Activated gamma-delta T cell treated with Interleukin-2 at 50 U/mL for 16 hours (primary cell): ENCODE results near the gene PDE6A.

ENCODE experiments used
- DNase-seq: peaks from one replicate; pipeline ENCODE4 v3.0.0-alpha.2; 2020

PDE6A gene

DNA sequence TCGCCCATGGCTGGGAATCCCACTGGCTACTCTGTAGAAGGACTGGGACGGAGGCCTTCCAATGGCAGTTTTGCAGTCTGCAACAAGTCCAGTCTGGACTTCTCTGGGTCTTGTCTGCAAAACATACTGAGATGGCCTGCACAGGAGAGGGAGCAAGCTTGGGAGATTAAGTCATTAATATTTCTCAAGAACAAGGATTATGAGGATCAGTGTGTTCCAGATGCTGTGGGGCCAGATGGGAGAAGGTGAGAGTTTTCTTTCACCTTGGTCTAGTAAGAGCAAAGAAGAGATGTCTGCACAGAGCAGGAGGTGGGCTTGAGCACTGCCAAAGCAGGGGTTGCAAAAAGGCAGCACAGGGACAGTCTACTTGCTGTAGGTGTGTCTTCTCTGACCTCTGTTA lies at the start of gene PDE6A:
TSS of gene PDE6A (minus strand) at position 128 of the 400 bp plus-strand sequence. CDS start at position 8, 120 bp downstream.
- DNase-seq = no peak

- no peak for DNase-seq
Observed at GRCh38 chr5:149993471-149993870, 48.9 kb upstream of the PDE6A start.

DNA sequence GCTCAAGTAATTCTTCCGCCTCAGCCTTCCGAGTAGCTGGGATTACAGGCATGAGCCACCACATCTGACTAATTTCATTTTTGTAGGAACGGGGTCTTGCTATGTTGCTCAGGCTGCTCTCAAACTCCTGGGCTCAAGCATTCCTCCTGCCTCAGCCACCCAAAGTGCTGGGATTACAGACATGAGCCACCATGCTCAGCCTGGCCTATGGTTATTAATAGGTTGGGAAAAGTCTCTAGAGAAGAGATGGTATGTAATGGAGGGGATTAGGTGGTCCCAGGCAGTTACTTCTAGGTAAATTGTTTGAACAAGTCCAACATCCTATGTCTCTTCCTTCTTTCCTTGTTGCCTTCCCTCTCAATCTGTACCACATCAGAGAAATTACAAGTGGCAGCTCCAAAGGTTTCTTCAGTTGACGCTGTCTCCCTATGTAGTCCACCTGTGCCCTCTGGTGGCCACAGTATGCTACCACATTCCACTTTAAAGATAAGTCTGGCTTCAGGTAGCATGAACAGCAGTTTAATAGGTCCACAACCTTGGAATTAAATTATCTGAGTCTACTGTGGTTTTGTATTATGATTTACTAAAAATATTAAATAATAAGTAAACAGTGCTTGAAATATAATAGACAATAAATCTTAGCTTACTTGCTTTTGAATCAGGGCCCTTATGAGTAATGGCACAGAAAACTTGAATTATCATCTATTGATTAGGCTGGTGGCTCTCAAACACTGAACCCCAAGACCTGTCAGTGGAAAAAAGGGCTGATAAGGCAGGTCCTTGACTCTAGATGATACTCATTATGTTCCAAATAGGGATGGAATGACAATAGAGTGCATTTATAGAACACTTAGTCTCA lies 46.2 kb upstream of the PDE6A start:
- DNase-seq = peak; percentile 59

DNA sequence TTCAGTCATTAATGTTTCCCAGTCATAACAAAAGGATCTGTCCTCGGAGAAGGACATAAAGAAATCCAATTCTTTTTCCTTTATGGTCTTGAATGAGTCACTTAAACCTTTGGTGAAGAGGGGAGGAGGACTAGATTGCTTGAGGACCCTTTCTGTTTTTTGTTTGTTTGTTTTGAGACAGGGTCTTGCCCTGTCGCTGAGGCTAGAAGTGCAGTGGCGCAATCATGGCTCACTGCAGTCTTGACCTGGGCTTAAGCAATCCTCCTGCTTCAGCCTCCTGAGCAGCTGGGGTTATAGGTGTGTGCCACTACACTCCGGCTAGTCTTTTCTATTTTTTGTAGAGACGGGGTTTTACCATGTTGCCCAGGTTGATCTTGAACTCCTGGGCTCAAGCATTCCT lies 43.5 kb upstream of the PDE6A start:
- DNase-seq = no peak

DNA sequence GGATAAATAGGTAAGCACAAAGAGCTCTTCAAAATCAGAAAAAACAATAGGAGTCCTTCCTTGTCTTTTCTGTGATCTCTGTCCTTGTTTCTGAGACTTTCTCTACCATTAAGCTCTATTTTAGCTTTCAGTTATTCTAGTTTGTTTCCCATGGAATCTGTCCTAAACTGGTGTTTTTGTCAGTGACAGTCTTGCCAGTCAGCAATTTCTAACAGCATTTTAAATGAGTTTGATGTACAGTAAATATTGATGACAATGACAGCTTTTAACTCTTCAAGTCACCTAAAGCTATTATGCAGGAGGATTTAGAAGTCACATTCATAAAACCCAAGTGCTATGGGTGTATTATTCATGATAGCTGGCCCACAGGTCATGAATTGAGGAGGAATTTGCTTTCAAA lies 37.9 kb upstream of the PDE6A start:
- DNase-seq = no peak

GRCh38 chr5:149981206-149981605 lies 36.6 kb upstream of the PDE6A start:
- no peak for DNase-seq

GRCh38 chr5:149979896-149980295 lies 35.3 kb upstream of the PDE6A start:
- DNase-seq = no peak

- no peak for DNase-seq
Observed at GRCh38 chr5:149975409-149975808, 30.8 kb upstream of the PDE6A start.

DNA sequence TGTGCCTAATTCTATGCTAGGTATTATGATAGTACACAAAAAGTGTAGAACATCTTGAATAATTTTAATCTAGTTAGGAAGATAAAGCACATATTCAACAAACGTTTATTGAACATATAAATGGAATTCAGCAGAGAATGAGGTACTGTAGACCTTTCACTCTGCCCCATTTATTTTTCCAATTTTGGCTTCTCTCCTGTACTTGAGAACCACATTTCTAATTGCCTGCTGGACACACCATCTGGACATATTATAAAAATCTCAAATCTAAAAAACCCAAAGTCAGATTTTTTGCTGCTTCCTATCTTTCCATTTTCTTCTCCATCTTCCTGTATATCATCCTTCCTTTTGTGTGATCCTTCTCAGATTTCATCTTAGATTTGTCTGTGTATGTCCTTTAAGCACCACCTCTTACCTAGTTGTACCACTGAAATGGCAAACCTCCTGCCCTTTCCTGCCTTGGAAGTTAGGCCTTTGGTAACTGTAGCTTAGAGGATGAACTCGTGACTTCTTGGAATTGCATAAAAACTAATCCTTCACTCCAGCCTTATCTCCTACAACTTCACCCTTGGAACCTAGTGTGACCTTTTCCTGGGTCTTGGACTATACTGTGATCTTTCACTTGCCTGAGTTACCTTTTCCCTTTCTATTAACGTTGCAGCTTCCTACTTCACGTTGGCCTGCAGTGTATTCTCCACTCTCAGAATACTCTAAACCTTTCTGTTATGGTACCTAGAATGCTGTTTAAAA lies 24.8 kb upstream of the PDE6A start:
- DNase-seq = no peak

DNA sequence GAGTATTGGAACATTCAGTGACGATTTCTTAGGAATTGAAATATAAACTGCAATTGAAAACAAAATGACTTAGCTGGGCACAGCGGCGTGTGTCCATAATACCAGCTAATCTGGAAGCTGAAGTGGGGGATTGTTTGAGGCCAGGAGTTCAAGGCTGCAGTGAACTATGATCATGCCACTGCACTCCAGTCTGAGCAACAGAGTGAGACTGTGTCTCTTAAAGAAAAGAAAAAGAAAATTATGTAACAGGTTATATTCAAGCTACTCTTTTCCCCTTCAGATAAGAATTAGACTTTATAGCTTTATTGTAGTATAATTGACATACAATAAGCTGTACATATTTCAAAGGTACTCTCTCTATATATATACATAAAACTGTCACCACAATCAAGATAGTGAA lies 22.4 kb upstream of the PDE6A start:
- DNase-seq = no peak

DNA sequence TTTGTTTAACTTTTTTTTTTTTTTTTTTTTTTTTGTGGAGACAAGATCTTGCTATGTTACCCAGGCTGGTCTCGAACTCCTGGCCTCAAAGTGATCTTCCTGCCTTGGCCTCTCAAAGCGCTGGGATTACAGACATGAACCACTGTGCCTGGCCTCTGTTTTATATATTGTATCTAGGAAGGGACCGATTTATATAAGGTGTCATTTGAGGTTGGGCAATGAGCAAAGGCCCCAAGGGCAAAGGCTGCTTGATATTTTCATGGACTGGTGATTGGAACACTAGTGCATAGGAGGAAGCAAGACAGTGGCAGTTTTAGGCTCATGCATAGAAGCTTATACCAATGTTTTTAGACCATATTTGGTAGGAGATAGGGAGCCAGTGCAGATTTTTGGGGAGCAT lies 19.1 kb upstream of the PDE6A start:
- DNase-seq = no peak

- DNase-seq = no peak
Observed at GRCh38 chr5:149962601-149963300, 18.2 kb upstream of the PDE6A start.

DNA sequence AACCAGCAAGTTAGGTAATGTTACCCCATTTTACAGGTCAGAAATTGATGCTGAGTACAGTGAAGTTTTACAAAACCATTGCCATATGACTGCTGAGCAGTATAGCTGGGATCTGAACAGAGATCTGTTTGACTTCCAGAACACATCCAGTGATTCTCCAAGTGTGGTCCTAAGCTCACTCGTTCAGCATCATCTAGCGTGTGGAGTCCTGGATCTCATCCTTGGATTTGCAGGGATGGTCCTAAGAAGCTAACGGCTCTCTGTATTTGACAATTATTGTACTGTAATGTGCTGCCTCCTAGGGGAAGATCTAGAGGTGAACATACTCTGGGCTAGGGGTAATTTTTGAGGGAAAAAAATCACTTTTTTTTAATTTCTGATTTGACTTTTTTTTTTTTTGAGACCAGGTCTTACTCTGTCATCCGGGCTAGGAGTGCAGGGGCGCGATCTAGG lies 17.4 kb upstream of the PDE6A start:
- no peak for DNase-seq

DNA sequence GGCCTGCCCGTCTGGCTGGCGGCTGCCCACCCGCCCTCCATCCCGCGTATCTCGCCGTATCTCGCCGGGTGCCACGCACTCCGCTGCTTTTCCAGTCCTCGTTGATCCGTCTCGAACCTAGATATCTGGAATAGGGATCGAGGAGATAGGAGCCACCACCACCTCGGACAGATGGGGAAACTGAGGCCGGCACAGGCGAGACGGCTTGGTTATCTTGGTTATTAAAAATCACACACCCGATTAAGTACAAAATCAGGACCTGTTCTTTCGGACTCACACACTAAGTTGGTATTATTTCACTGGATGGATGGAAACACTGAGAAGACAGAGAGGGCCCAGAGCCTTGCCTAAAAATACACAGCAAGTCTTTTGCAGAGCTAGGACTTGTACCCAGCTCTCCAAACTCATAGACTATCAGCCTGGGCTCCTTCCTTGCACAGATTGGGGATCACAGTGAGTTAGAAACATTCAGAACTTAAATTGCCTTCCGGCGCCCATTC lies 16.6 kb upstream of the PDE6A start:
- no peak for DNase-seq

GRCh38 chr5:149960272-149961185 lies 15.9 kb upstream of the PDE6A start, which contains the start of gene SLC26A2:
SLC26A2 (plus strand) TSS chr5:149960758; CDS start chr5:149977653, 16,895 bp downstream.
- peak; percentile 92 for DNase-seq

DNA sequence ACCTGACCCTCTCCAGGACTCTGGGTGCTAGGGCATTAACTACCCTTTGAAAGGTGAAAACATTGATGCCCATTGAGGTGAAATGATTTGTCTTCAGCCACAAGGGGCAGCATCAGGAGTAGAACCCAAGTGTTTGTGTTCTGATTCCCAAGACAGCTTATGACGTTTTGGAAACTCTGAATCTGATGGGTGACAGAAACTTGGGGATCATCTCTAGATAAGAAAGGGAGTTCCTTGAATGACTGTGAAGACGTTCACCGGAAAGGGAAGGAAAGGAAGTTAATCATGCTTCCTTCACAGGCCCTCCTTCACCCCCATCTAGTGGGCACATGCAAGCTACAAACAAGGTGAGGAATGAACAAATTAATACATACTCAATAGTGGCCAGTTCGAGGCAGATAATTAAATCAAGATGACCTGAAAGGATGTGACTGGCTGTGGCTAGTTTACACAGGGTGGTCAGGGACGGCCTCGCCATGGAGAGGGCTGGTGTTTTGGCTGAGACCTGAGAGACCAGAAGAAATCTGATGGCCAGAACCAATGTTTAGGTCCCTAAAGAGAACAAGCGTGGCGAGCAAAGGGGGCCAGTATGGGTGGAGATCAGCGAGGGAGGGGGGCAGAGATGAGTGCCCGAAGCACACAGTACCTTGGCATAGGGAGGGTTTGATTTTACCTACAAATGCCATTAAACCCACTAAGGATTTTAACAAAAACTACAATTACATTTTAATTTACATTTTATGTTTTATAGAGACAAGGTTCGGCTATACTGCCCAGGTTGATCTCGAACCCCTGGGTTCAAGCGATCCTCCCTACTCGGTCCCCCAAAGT lies 15.0 kb upstream of the PDE6A start:
- DNase-seq = peak; percentile 9

DNA sequence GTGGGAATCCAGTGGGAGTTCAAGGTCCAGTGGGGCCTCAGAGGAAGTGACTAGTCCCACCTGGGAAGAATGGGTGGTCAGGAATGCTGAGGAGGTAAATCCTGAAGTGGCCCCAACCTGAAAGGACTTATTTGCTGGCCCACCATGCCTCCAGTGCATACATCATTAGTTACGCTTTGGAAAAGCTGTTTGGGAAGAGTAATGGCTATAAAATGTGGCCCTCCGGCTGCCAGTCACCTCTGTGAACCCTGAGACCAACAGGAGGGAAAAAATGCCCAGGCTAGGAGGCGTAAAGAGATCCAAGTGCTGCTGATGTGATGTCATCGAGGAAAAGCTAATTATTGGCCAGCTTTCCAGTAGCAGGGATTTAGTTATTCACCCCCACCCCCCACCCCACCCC lies 13.3 kb upstream of the PDE6A start:
- no peak for DNase-seq

GRCh38 chr5:149956685-149957084 lies 12.1 kb upstream of the PDE6A start:
- DNase-seq = no peak

DNA sequence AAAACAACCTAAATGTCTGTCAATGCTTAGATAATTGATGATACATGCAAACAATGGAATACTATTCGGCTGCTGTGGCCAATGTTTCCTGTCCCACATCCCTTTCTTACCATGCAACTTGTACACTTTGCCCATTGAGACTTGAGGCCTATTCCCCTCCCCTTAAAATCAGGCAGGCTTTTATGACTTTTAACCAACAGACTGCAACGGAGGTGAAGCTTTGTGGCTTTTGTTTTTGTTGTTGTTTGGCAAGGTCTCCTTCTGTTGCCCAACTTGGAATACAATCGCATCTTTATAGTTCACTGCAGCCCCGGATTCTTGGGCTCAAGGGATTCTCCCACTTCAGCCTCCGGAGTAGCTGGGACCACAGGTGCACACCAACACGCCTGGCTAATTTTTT lies 10.2 kb upstream of the PDE6A start:
- DNase-seq = no peak

GRCh38 chr5:149953436-149954121 lies 9.0 kb upstream of the PDE6A start:
- DNase-seq = no peak
